Measurements from ENCODE around the gene COX14.

Gene COX14

GRCh38 chr12:50111693-50112455 is at the start of gene COX14:
Gene COX14, plus strand, starts transcription at chr12:50112236. Its CDS starts 7,808 bp downstream, at chr12:50120044.
- Histone ChIP-seq H3K4me1 (ENCODE audit: control insufficient read depth, insufficient read depth, low read length) (peaks cover 11% of the 10 kb centered on the region), H3K27me3 (ENCODE audit: control insufficient read depth, insufficient read depth, low read length) (no peaks in the 10 kb centered on the region), H3K36me3 (ENCODE audit: control insufficient read depth, insufficient read depth, low read length) (no peaks in the 10 kb centered on the region), H3K4me3 (ENCODE audit: low read depth, low read length) (peak within 1 kb of the TSS; percentile 87), H3K27ac (ENCODE audit: low read depth, low read length) (peak within 1 kb of the TSS; percentile 92), H3K9me3 (ENCODE audit: control insufficient read depth, insufficient read depth, low read length) (no peaks in the 10 kb centered on the region), H3K9ac (ENCODE audit: low read depth, low read length) (peak within 1 kb of the TSS; percentile 65)

- Histone ChIP-seq H3K27ac (ENCODE audit: low read depth, low read length) (no peak overlapping the region), H3K4me1 (ENCODE audit: control insufficient read depth, insufficient read depth, low read length) (peaks cover 11% of the 10 kb centered on the region; the same call in 1 of the 2 replicates), H3K4me3 (ENCODE audit: low read depth, low read length) (no peak overlapping the region), H3K9ac (ENCODE audit: low read depth, low read length) (no peak overlapping the region), H3K9me3 (ENCODE audit: control insufficient read depth, insufficient read depth, low read length) (no peaks in the 10 kb centered on the region), H3K27me3 (ENCODE audit: control insufficient read depth, insufficient read depth, low read length) (peaks cover 45% of the 10 kb centered on the region), H3K36me3 (ENCODE audit: control insufficient read depth, insufficient read depth, low read length) (no peaks in the 10 kb centered on the region)
Observed at GRCh38 chr12:50062728-50063460, 49.1 kb upstream of the COX14 start.

GRCh38 chr12:50065726-50066310 is 46.2 kb upstream of the COX14 start:
- H3K4me3 ChIP-seq (ENCODE audit: low read depth, low read length): no peak overlapping the region
- H3K36me3 ChIP-seq (ENCODE audit: control insufficient read depth, insufficient read depth, low read length): no peaks in the 10 kb centered on the region
- H3K27me3 ChIP-seq (ENCODE audit: control insufficient read depth, insufficient read depth, low read length): peaks cover 16% of the 10 kb centered on the region
- H3K9ac ChIP-seq (ENCODE audit: low read depth, low read length): no peak overlapping the region
- no peaks in the 10 kb centered on the region for H3K9me3 ChIP-seq (ENCODE audit: control insufficient read depth, insufficient read depth, low read length)
- H3K27ac ChIP-seq (ENCODE audit: low read depth, low read length): no peak overlapping the region
- peaks cover 11% of the 10 kb centered on the region; the same call in 1 of the 2 replicates for H3K4me1 ChIP-seq (ENCODE audit: control insufficient read depth, insufficient read depth, low read length)

- no peaks in the 10 kb centered on the region for H3K9me3 ChIP-seq (ENCODE audit: control insufficient read depth, insufficient read depth, low read length)
- H3K27me3 ChIP-seq (ENCODE audit: control insufficient read depth, insufficient read depth, low read length): peaks cover 10% of the 10 kb centered on the region
- peaks cover 11% of the 10 kb centered on the region; the same call in 1 of the 2 replicates for H3K4me1 ChIP-seq (ENCODE audit: control insufficient read depth, insufficient read depth, low read length)
- no peak overlapping the region for H3K9ac ChIP-seq (ENCODE audit: low read depth, low read length)
- no peak overlapping the region for H3K4me3 ChIP-seq (ENCODE audit: low read depth, low read length)
- peak overlapping the region; percentile 37 for H3K27ac ChIP-seq (ENCODE audit: low read depth, low read length)
- no peaks in the 10 kb centered on the region for H3K36me3 ChIP-seq (ENCODE audit: control insufficient read depth, insufficient read depth, low read length)
Observed at GRCh38 chr12:50066402-50066801, 45.6 kb upstream of the COX14 start.

GRCh38 chr12:50069069-50069468 is 43.0 kb upstream of the COX14 start:
- no peak overlapping the region for H3K27ac ChIP-seq (ENCODE audit: low read depth, low read length)
- no peaks in the 10 kb centered on the region for H3K27me3 ChIP-seq (ENCODE audit: control insufficient read depth, insufficient read depth, low read length)
- no peaks in the 10 kb centered on the region for H3K36me3 ChIP-seq (ENCODE audit: control insufficient read depth, insufficient read depth, low read length)
- no peak overlapping the region for H3K4me3 ChIP-seq (ENCODE audit: low read depth, low read length)
- no peaks in the 10 kb centered on the region for H3K9me3 ChIP-seq (ENCODE audit: control insufficient read depth, insufficient read depth, low read length)
- no peak overlapping the region for H3K9ac ChIP-seq (ENCODE audit: low read depth, low read length)
- H3K4me1 ChIP-seq (ENCODE audit: control insufficient read depth, insufficient read depth, low read length): peaks cover 11% of the 10 kb centered on the region; the same call in 1 of the 2 replicates

- no peaks in the 10 kb centered on the region for H3K36me3 ChIP-seq (ENCODE audit: control insufficient read depth, insufficient read depth, low read length)
- H3K4me3 ChIP-seq (ENCODE audit: low read depth, low read length): no peak overlapping the region
- H3K27me3 ChIP-seq (ENCODE audit: control insufficient read depth, insufficient read depth, low read length): no peaks in the 10 kb centered on the region
- H3K9ac ChIP-seq (ENCODE audit: low read depth, low read length): no peak overlapping the region
- H3K4me1 ChIP-seq (ENCODE audit: control insufficient read depth, insufficient read depth, low read length): peaks cover 11% of the 10 kb centered on the region; the same call in 1 of the 2 replicates
- H3K27ac ChIP-seq (ENCODE audit: low read depth, low read length): no peak overlapping the region
- no peaks in the 10 kb centered on the region for H3K9me3 ChIP-seq (ENCODE audit: control insufficient read depth, insufficient read depth, low read length)
Observed at GRCh38 chr12:50069539-50069938, 42.5 kb upstream of the COX14 start.

- Histone ChIP-seq H3K4me3 (ENCODE audit: low read depth, low read length) (no peak overlapping the region), H3K4me1 (ENCODE audit: control insufficient read depth, insufficient read depth, low read length) (peaks cover 11% of the 10 kb centered on the region; the same call in 1 of the 2 replicates), H3K27ac (ENCODE audit: low read depth, low read length) (no peak overlapping the region), H3K36me3 (ENCODE audit: control insufficient read depth, insufficient read depth, low read length) (no peaks in the 10 kb centered on the region), H3K27me3 (ENCODE audit: control insufficient read depth, insufficient read depth, low read length) (no peaks in the 10 kb centered on the region), H3K9me3 (ENCODE audit: control insufficient read depth, insufficient read depth, low read length) (no peaks in the 10 kb centered on the region), H3K9ac (ENCODE audit: low read depth, low read length) (no peak overlapping the region)
Observed at GRCh38 chr12:50070314-50071060, 41.5 kb upstream of the COX14 start.

- no peaks in the 10 kb centered on the region for H3K27me3 ChIP-seq (ENCODE audit: control insufficient read depth, insufficient read depth, low read length)
- H3K27ac ChIP-seq (ENCODE audit: low read depth, low read length): no peak overlapping the region
- no peaks in the 10 kb centered on the region for H3K36me3 ChIP-seq (ENCODE audit: control insufficient read depth, insufficient read depth, low read length)
- H3K9ac ChIP-seq (ENCODE audit: low read depth, low read length): no peak overlapping the region
- no peaks in the 10 kb centered on the region for H3K9me3 ChIP-seq (ENCODE audit: control insufficient read depth, insufficient read depth, low read length)
- H3K4me1 ChIP-seq (ENCODE audit: control insufficient read depth, insufficient read depth, low read length): no peaks in the 10 kb centered on the region
- no peak overlapping the region for H3K4me3 ChIP-seq (ENCODE audit: low read depth, low read length)
Observed at GRCh38 chr12:50072198-50072907, 39.7 kb upstream of the COX14 start.

GRCh38 chr12:50073206-50073605 is 38.8 kb upstream of the COX14 start:
- H3K9me3 ChIP-seq (ENCODE audit: control insufficient read depth, insufficient read depth, low read length): no peaks in the 10 kb centered on the region
- no peaks in the 10 kb centered on the region for H3K27me3 ChIP-seq (ENCODE audit: control insufficient read depth, insufficient read depth, low read length)
- no peak overlapping the region for H3K9ac ChIP-seq (ENCODE audit: low read depth, low read length)
- H3K27ac ChIP-seq (ENCODE audit: low read depth, low read length): no peak overlapping the region
- H3K4me3 ChIP-seq (ENCODE audit: low read depth, low read length): no peak overlapping the region
- no peaks in the 10 kb centered on the region for H3K4me1 ChIP-seq (ENCODE audit: control insufficient read depth, insufficient read depth, low read length)
- H3K36me3 ChIP-seq (ENCODE audit: control insufficient read depth, insufficient read depth, low read length): no peaks in the 10 kb centered on the region

GRCh38 chr12:50073712-50074111 is 38.3 kb upstream of the COX14 start:
- Histone ChIP-seq H3K4me3 (ENCODE audit: low read depth, low read length) (no peak overlapping the region), H3K36me3 (ENCODE audit: control insufficient read depth, insufficient read depth, low read length) (no peaks in the 10 kb centered on the region)

More at GRCh38 chr12:50073712-50074111, 38.3 kb upstream of the COX14 start:
- H3K4me1 ChIP-seq (ENCODE audit: control insufficient read depth, insufficient read depth, low read length): no peaks in the 10 kb centered on the region
- H3K27ac ChIP-seq (ENCODE audit: low read depth, low read length): no peak overlapping the region
- H3K9ac ChIP-seq (ENCODE audit: low read depth, low read length): no peak overlapping the region
- no peaks in the 10 kb centered on the region for H3K9me3 ChIP-seq (ENCODE audit: control insufficient read depth, insufficient read depth, low read length)
- no peaks in the 10 kb centered on the region for H3K27me3 ChIP-seq (ENCODE audit: control insufficient read depth, insufficient read depth, low read length)

All from HUES48 (cell line).